HK-2 (cell line): ENCODE measurements around the gene DCAF15.
"Not testable (repeated sequence)": the region's sequence is repeated elsewhere in the genome, so short reads cannot be mapped to it uniquely, and the experiment has no call there.

Source experiments
- DNase-seq: peaks from one replicate; pipeline ENCODE4 v3.0.0-alpha.2; 2018; ENCODE audit not compliant: unreplicated experiment

The DCAF15 gene

GRCh38 chr19:13952154-13952930, at the start of gene DCAF15:
TSS of gene DCAF15 (plus strand) at chr19:13952509. CDS start at chr19:13952513, 4 bp downstream.
- DNase-seq: peak; percentile 99

- DNase-seq: no peak
Observed at GRCh38 chr19:13902993-13903555, 49.2 kb upstream of the DCAF15 start.

- peak; percentile 95 for DNase-seq
Observed at GRCh38 chr19:13905634-13906520, 46.4 kb upstream of the DCAF15 start, which contains the start of the genes BRME1 and CC2D1A. TSS of gene BRME1 (minus strand) at chr19:13906117. CDS start at chr19:13904892, 1,225 bp downstream. TSS of gene CC2D1A (plus strand) at chr19:13906201. CDS start at chr19:13906442, 241 bp downstream.

- DNase-seq: no peak
Observed at GRCh38 chr19:13906521-13906904, 45.8 kb upstream of the DCAF15 start.

- no peak for DNase-seq
Observed at GRCh38 chr19:13906910-13907309, 45.4 kb upstream of the DCAF15 start.

- no peak for DNase-seq
Observed at GRCh38 chr19:13908674-13909073, 43.6 kb upstream of the DCAF15 start.

- DNase-seq: no peak
Observed at GRCh38 chr19:13909430-13909829, 42.9 kb upstream of the DCAF15 start.

- no peak for DNase-seq
Observed at GRCh38 chr19:13913352-13913751, 39.0 kb upstream of the DCAF15 start.

GRCh38 chr19:13914777-13915176, 37.5 kb upstream of the DCAF15 start:
- DNase-seq: no peak

GRCh38 chr19:13917888-13918406, 34.4 kb upstream of the DCAF15 start:
- DNase-seq: no peak

- no peak for DNase-seq
Observed at GRCh38 chr19:13918726-13919411, 33.4 kb upstream of the DCAF15 start.

GRCh38 chr19:13920524-13920923, 31.8 kb upstream of the DCAF15 start:
- DNase-seq: no peak

GRCh38 chr19:13920940-13921747, 31.2 kb upstream of the DCAF15 start:
- DNase-seq: no peak

- DNase-seq: not testable (repeated sequence)
Observed at GRCh38 chr19:13922118-13922517, 30.2 kb upstream of the DCAF15 start.

GRCh38 chr19:13923194-13923987, 28.9 kb upstream of the DCAF15 start:
- no peak for DNase-seq

GRCh38 chr19:13926010-13926409, 26.3 kb upstream of the DCAF15 start:
- no peak for DNase-seq

- DNase-seq: no peak
Observed at GRCh38 chr19:13926715-13927114, 25.6 kb upstream of the DCAF15 start.

- no peak for DNase-seq
Observed at GRCh38 chr19:13929340-13929739, 23.0 kb upstream of the DCAF15 start.

- no peak for DNase-seq
Observed at GRCh38 chr19:13929956-13930355, 22.4 kb upstream of the DCAF15 start.

GRCh38 chr19:13930402-13930801, 21.9 kb upstream of the DCAF15 start:
- no peak for DNase-seq
